Mammary epithelial cell (primary cell): Measurements from ENCODE around the gene KCNMA1.

Experiments used
- CTCF ChIP-seq, 2 donors: IDR thresholded peaks in 1 of 2; conservative IDR thresholded peaks in 1 of 2; 2 replicates each; pipeline ENCODE4 v1.5.1; 2011 to 2012; ENCODE audit warnings: inconsistent platforms in 2 of 2, low read length in 2 of 2, mild to moderate bottlenecking in 2 of 2, control low read depth in 1 of 2, low read depth in 1 of 2; ENCODE audit not compliant: insufficient read depth in 1 of 2; ENCODE audit errors: extremely low read depth in 1 of 2
- EZH2 ChIP-seq: IDR thresholded peaks from 2 replicates; pipeline ENCODE4 v1.6.1; 2012; ENCODE audit warnings: low read length, inconsistent platforms, borderline replicate concordance

DNA sequence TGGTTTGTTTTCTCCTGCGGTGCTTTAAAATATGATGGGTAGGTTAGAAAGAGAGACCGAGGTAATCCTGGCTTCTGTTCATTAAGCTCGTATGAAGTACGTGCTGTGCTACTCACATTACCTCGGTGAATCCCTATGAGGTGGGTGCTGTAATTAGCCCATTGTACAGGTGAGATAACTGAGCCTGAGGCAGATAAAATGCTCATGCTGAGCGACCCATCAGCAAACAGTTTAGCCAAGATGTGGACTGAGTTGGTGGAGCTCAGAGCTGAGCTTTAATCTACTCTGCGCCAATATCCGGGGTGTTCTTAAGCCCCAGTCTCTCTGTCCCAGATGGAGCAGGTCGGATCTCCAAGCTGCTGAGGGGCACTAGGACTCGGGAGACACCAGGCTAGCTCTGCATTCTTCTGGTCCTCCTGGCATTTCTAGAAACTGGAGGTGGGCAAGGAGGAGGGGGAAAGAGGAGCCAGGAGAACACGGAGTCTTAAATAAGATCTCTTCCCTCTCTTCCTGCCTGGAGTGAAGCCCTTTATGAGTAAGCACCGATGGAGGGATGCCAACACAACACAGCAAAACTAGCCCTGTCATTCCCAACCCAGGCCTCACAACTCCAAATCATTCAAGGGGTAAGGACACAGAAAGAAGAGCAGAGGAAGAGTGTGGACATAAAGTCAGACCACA, 458.5 kb downstream of the KCNMA1 start:
- TF ChIP-seq CTCF (conservative IDR thresholded peaks at IDR 0.05 in 1 of 2, IDR thresholded peaks at IDR 0.05 in 1 of 2; ENCODE audit: extremely low read depth in 1 of 2, insufficient read depth in 1 of 2, low read depth in 1 of 2, low read length in 2 of 2) (no peak), EZH2 (no peak)
